Tibial artery (tissue), 4 donors: ENCODE measurements around the gene IGSF3.

ENCODE experiments used
- DNase-seq, 2 donors: peaks; one replicate each; pipeline ENCODE4 v3.0.0-alpha.2; 2019
- H3K27ac ChIP-seq, 2 donors: fragments of 200-600 bp; sonication (generic) in 1 of 2; 1 replicate in 1 of 2; 2 replicates in 1 of 2; pipeline ENCODE4 v1.5.1; 2018 to 2019; ENCODE audit warnings: mild to moderate bottlenecking in 1 of 2
- H3K27me3 ChIP-seq, 2 donors: fragments of 200-600 bp; sonication (generic) in 1 of 2; one replicate each; pipeline versions ENCODE4 v1.5.1 to v1.6.0; 2016 to 2019
- H3K36me3 ChIP-seq, 3 donors: fragments of 200-600 bp; sonication (generic) in 2 of 3; one replicate each; pipeline ENCODE4 v1.5.1; 2016 to 2019; ENCODE audit warnings: mild to moderate bottlenecking in 2 of 3
- H3K4me1 ChIP-seq, 4 donors: fragments of 200-600 bp; sonication (generic) in 2 of 4; 1 replicate in 3 of 4; 2 replicates in 1 of 4; pipeline ENCODE4 v1.5.1; 2016 to 2019
- H3K4me3 ChIP-seq, 2 donors: fragments of 200-600 bp; sonication (generic) in 1 of 2; 1 replicate in 1 of 2; 2 replicates in 1 of 2; pipeline ENCODE4 v1.5.1; 2018 to 2019; ENCODE audit warnings: mild to moderate bottlenecking in 2 of 2
- H3K9me3 ChIP-seq, 3 donors: fragments of 200-600 bp; sonication (generic) in 1 of 3; one replicate each; pipeline ENCODE4 v1.5.1; 2016 to 2019
- intact Hi-C: fragments of 100-400 bp; cut with DNase I; formaldehyde crosslinking; loops from one replicate; pipeline ENCODE4 v1.15.0; 2023; ENCODE audit warnings: low total_unique reads
- TF ChIP-seq, protein P1 (sequence below), 2 experiments: fragments of 200-600 bp in 1 of 2; fragments of 450-650 bp in 1 of 2; IDR thresholded peaks; one replicate each; pipeline ENCODE4 v1.5.1; 2017 to 2019; ENCODE audit warnings: antibody characterized with exemption in 2 of 2, mild to moderate bottlenecking in 1 of 2, moderate library complexity in 1 of 2

IGSF3 gene

DNA sequence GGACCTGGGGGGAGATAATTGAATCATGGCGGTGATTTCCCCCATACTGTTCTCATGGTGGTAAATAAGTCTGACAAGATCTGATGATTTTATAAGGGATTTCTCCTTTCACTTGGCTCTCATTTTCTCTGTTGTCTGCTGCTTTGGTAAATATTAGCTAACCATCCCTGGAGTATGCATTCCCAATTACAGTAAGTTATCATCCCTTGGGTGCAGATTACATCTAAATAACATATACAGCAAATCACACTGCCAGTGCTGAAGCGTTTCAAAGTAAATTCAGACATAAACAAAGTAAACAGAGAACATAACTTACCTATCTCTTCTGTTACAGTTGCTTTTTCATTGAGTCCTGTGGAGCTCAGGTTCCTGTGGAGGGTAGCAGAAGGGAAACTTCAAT is 38.6 kb upstream of the IGSF3 start:
- TF ChIP-seq, protein P1, sequence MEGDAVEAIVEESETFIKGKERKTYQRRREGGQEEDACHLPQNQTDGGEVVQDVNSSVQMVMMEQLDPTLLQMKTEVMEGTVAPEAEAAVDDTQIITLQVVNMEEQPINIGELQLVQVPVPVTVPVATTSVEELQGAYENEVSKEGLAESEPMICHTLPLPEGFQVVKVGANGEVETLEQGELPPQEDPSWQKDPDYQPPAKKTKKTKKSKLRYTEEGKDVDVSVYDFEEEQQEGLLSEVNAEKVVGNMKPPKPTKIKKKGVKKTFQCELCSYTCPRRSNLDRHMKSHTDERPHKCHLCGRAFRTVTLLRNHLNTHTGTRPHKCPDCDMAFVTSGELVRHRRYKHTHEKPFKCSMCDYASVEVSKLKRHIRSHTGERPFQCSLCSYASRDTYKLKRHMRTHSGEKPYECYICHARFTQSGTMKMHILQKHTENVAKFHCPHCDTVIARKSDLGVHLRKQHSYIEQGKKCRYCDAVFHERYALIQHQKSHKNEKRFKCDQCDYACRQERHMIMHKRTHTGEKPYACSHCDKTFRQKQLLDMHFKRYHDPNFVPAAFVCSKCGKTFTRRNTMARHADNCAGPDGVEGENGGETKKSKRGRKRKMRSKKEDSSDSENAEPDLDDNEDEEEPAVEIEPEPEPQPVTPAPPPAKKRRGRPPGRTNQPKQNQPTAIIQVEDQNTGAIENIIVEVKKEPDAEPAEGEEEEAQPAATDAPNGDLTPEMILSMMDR (IDR thresholded peaks at IDR 0.05): no peak

GRCh38 chr1:116704278-116704677 is 36.7 kb upstream of the IGSF3 start:
- no peaks in the 10 kb centered on the region for H3K27me3 ChIP-seq
- H3K4me1 ChIP-seq: peaks cover 0 to 2% (median 0%) of the 10 kb centered on the region in 4 donors
- no peak overlapping the region for H3K4me3 ChIP-seq
- no peaks in the 10 kb centered on the region for H3K36me3 ChIP-seq
- DNase-seq: no peak
- no peaks in the 10 kb centered on the region for H3K9me3 ChIP-seq
- no peak overlapping the region for H3K27ac ChIP-seq
- TF ChIP-seq, protein P1 (IDR thresholded peaks at IDR 0.05): no peak
- intact Hi-C loops: no loop called here

More for the DNA sequence above, 38.6 kb upstream of the IGSF3 start:
- intact Hi-C loops: no loop called here
- H3K27ac ChIP-seq: no peak overlapping the region
- H3K4me1 ChIP-seq: peaks cover 0 to 7% (median 3%) of the 10 kb centered on the region in 4 donors
- no peak overlapping the region for H3K4me3 ChIP-seq
- no peaks in the 10 kb centered on the region for H3K36me3 ChIP-seq
- H3K9me3 ChIP-seq: no peaks in the 10 kb centered on the region
- H3K27me3 ChIP-seq: no peaks in the 10 kb centered on the region
- no peak for DNase-seq

DNA sequence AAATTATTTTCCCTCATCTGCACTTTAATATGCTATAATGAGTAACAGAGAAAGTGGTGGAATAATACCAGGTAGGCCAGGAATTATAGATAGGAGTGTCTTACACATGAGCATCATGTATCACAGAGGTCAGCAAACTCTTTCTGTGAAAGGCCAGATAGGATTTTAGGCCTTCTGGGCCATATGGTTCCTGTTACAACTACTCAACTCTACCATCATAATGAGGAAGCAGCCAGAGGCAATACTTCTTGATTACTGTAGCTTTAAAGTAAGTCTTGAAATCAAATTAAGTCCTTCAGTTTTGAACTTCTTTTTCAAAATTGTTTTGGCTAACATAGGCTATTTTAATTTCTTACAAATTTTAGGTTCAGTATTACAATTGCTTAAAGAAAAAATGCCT is 32.1 kb upstream of the IGSF3 start:
- TF ChIP-seq, protein P1 (IDR thresholded peaks at IDR 0.05): no peak
- no peaks in the 10 kb centered on the region for H3K27me3 ChIP-seq
- no peaks in the 10 kb centered on the region for H3K9me3 ChIP-seq
- no peaks in the 10 kb centered on the region for H3K36me3 ChIP-seq
- no peak for DNase-seq
- H3K27ac ChIP-seq: no peak overlapping the region
- H3K4me3 ChIP-seq: no peak overlapping the region
- no peaks in the 10 kb centered on the region for H3K4me1 ChIP-seq
- intact Hi-C loops: no loop called here

- Histone ChIP-seq H3K9me3 (no peaks in the 10 kb centered on the region), H3K36me3 (no peaks in the 10 kb centered on the region), H3K27ac (no peak overlapping the region), H3K4me1 (no peaks in the 10 kb centered on the region), H3K27me3 (no peaks in the 10 kb centered on the region), H3K4me3 (no peak overlapping the region)
- intact Hi-C loops: no loop called here
- DNase-seq: no peak
- TF ChIP-seq, protein P1 (IDR thresholded peaks at IDR 0.05): no peak
These were observed 30.7 kb upstream of the IGSF3 start for GRCh38 chr1:116698244-116698595.

GRCh38 chr1:116697548-116698243 is 30.2 kb upstream of the IGSF3 start:
- Histone ChIP-seq H3K27ac (no peak overlapping the region), H3K36me3 (no peaks in the 10 kb centered on the region), H3K27me3 (no peaks in the 10 kb centered on the region), H3K4me1 (no peaks in the 10 kb centered on the region), H3K4me3 (no peak overlapping the region), H3K9me3 (no peaks in the 10 kb centered on the region)
- TF ChIP-seq, protein P1 (IDR thresholded peaks at IDR 0.05): no peak
- DNase-seq: no peak
- intact Hi-C loops: no loop called here

- Histone ChIP-seq H3K27me3 (no peaks in the 10 kb centered on the region), H3K27ac (no peak overlapping the region), H3K4me3 (no peak overlapping the region), H3K9me3 (no peaks in the 10 kb centered on the region), H3K36me3 (no peaks in the 10 kb centered on the region), H3K4me1 (no peaks in the 10 kb centered on the region)
- peak in 1 of 2 donors; percentile 56 for DNase-seq
- intact Hi-C loops: no loop called here
- TF ChIP-seq, protein P1 (IDR thresholded peaks at IDR 0.05): no peak
These were observed 27.0 kb upstream of the IGSF3 start for GRCh38 chr1:116694524-116694923.
